ENCODE data around the gene DCTD.

DCTD gene

DNA sequence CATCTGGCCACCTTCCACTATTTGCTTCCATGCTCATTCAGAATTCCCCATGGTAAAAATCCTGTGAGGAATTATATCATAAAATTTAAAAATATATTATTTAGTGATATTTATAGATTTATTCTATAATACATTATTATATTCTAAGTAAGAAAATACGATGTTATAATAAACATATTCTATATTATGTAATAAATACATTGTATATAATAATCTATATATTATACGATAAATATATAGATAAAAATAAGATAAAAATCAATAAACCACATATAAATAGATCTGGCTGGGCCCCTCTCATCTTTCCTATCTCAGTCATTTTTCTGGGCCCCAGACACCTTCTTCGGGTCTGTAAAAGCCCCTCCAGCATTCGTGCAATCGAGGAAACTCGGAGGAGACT lies 68.5 kb downstream of the DCTD start:
- Histone ChIP-seq H3K36me3 (ENCODE audit: low read length) (no peaks in the 10 kb centered on the region), H3K27ac (ENCODE audit: low read depth, low read length) (no peak overlapping the region), H4K20me1 (ENCODE audit: low read depth, low read length) (no peaks in the 10 kb centered on the region), H3K79me2 (ENCODE audit: insufficient read depth, low read length) (no peaks in the 10 kb centered on the region), H3K4me2 (ENCODE audit: low read depth, low read length, poor library complexity, severe bottlenecking) (no peak overlapping the region), H3K9me3 (ENCODE audit: insufficient read depth, low read length) (no peaks in the 10 kb centered on the region), H3K4me3 (ENCODE audit: insufficient read depth, low read length, poor library complexity, severe bottlenecking) (no peak overlapping the region), H3K9ac (ENCODE audit: low read length) (no peak overlapping the region), H3K27me3 (ENCODE audit: low read length) (no peaks in the 10 kb centered on the region), H3F3A (ENCODE audit: insufficient read depth) (no peaks in the 10 kb centered on the region), H2AFZ (ENCODE audit: low read depth, low read length, severe bottlenecking) (no peak overlapping the region), H3K9me2 (replicated peaks; ENCODE audit: insufficient read depth, low read length) (no peaks in the 10 kb centered on the region)
- no peak for TF ChIP-seq EZH2phosphoT487 (conservative IDR thresholded peaks at IDR 0.05; ENCODE audit: low read length)
- TF ChIP-seq, protein P1, sequence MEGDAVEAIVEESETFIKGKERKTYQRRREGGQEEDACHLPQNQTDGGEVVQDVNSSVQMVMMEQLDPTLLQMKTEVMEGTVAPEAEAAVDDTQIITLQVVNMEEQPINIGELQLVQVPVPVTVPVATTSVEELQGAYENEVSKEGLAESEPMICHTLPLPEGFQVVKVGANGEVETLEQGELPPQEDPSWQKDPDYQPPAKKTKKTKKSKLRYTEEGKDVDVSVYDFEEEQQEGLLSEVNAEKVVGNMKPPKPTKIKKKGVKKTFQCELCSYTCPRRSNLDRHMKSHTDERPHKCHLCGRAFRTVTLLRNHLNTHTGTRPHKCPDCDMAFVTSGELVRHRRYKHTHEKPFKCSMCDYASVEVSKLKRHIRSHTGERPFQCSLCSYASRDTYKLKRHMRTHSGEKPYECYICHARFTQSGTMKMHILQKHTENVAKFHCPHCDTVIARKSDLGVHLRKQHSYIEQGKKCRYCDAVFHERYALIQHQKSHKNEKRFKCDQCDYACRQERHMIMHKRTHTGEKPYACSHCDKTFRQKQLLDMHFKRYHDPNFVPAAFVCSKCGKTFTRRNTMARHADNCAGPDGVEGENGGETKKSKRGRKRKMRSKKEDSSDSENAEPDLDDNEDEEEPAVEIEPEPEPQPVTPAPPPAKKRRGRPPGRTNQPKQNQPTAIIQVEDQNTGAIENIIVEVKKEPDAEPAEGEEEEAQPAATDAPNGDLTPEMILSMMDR (IDR thresholded peaks at IDR 0.05; ENCODE audit: insufficient read depth, low read length, poor library complexity, severe bottlenecking), result no peak

DNA sequence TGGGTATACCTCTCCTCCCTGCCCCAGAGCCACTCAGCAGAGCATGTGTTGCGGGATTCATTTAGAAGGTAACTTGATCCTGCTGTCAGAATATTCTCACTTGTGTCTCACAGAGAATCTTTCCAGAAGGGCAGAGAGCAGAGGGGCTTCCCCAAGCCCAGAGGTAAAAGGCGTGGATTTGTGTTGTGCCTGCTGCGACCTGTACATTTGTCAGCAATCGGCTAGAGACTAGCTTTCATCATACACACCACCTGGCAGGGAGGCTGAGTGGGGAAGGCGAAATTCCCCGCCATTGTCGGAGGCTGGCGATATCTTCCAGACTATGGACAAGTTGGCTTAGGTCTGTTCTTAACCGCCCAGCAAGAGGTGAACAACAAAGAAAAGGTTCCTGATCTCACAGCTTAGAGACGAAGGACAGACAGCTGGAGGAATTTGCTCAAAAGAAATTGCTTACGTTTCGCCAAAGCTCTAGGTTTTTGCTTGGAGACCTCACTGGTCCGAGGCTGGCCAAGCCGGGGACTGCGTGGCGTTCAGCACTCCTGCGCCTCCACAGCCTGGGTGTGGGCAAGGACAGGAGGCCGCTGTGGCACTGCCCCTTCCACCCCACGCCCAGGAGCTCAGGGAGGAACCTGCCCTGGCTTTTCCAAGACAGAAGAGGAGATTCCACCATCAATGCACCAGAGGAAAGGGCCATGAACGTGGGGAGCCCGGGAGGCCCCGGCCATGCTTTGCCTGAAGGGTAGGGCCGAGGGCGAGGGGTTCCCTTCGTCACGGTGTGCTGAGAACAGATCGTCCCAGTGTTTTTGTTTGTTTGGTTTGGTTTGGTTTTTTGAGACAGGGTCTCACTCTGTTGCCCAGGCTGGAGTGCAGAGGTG lies 69.4 kb downstream of the DCTD start:
- Histone ChIP-seq H3K27me3 (ENCODE audit: low read length) (no peaks in the 10 kb centered on the region), H3K4me3 (ENCODE audit: insufficient read depth, low read length, poor library complexity, severe bottlenecking) (no peak overlapping the region), H3K79me2 (ENCODE audit: insufficient read depth, low read length) (no peaks in the 10 kb centered on the region), H3F3A (ENCODE audit: insufficient read depth) (no peaks in the 10 kb centered on the region), H2AFZ (ENCODE audit: low read depth, low read length, severe bottlenecking) (no peak overlapping the region), H3K4me2 (ENCODE audit: low read depth, low read length, poor library complexity, severe bottlenecking) (no peak overlapping the region), H3K9me2 (replicated peaks; ENCODE audit: insufficient read depth, low read length) (no peaks in the 10 kb centered on the region), H4K20me1 (ENCODE audit: low read depth, low read length) (no peaks in the 10 kb centered on the region), H3K27ac (ENCODE audit: low read depth, low read length) (no peak overlapping the region), H3K36me3 (ENCODE audit: low read length) (no peaks in the 10 kb centered on the region), H3K9me3 (ENCODE audit: insufficient read depth, low read length) (no peaks in the 10 kb centered on the region), H3K9ac (ENCODE audit: low read length) (no peak overlapping the region)
- no peak for TF ChIP-seq EZH2phosphoT487 (conservative IDR thresholded peaks at IDR 0.05; ENCODE audit: low read length)
- TF ChIP-seq, protein P1 (IDR thresholded peaks at IDR 0.05; ENCODE audit: insufficient read depth, low read length, poor library complexity, severe bottlenecking), result no peak

DNA sequence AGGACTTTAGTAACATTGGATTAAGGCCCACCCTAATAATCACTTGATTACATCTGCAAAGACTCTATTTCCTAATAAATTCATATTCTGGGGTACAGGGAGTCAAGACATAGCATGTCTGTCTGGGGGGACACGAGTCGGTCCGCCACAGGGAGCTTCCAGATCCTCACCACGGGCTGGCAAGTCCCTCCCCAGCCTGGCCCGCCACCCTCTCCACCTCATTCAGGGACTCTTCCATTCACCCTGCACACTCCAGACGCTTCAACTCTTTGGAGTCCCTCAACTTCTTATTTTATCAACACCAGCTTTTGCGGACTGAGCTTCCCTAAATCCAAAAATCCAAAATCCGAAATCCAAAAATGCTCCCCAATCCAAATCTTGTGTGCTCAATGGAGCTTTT lies 71.2 kb downstream of the DCTD start:
- Histone ChIP-seq H3K27me3 (ENCODE audit: low read length) (no peaks in the 10 kb centered on the region), H4K20me1 (ENCODE audit: low read depth, low read length) (no peaks in the 10 kb centered on the region), H3F3A (ENCODE audit: insufficient read depth) (no peaks in the 10 kb centered on the region), H3K27ac (ENCODE audit: low read depth, low read length) (no peak overlapping the region), H3K9ac (ENCODE audit: low read length) (no peak overlapping the region), H3K9me2 (replicated peaks; ENCODE audit: insufficient read depth, low read length) (no peaks in the 10 kb centered on the region), H3K4me3 (ENCODE audit: insufficient read depth, low read length, poor library complexity, severe bottlenecking) (no peak overlapping the region), H3K79me2 (ENCODE audit: insufficient read depth, low read length) (no peaks in the 10 kb centered on the region), H3K9me3 (ENCODE audit: insufficient read depth, low read length) (no peaks in the 10 kb centered on the region), H2AFZ (ENCODE audit: low read depth, low read length, severe bottlenecking) (no peak overlapping the region), H3K4me2 (ENCODE audit: low read depth, low read length, poor library complexity, severe bottlenecking) (no peak overlapping the region), H3K36me3 (ENCODE audit: low read length) (no peaks in the 10 kb centered on the region)
- TF ChIP-seq, protein P1 (IDR thresholded peaks at IDR 0.05; ENCODE audit: insufficient read depth, low read length, poor library complexity, severe bottlenecking), result no peak
- no peak for TF ChIP-seq EZH2phosphoT487 (conservative IDR thresholded peaks at IDR 0.05; ENCODE audit: low read length)

Data from SU-DHL-6 (cell line).